ENCODE data around the gene JAKMIP1.
"Not testable (repeated sequence)": the region's sequence is repeated elsewhere in the genome, so short reads cannot be mapped to it uniquely, and the experiment has no call there.

The JAKMIP1 gene

DNA sequence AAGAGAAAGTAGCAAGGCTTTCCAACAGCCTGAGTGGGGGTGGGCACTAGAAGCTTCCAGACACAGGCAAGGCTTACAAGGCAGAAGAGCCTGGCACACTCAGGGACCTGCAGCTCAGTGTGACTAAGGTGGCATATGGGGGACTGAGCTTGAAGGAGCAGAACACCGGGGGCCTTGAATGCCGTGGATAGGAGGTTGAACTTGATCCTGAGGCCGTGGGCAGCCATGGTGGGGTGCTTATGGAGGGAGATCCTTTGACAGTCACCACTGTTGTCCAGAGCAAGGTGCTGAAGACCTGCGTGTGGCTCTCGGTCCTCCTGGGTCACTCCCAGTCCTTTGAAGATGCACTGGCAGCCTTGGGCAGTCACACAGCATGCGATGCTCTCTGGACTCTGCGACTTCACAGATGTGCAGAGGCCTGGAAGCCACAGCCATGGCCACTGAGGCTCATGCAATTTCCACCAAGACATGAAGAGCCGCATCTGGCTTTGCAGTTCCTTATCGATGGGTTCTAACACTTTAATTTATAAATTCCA, 200.5 kb downstream of the JAKMIP1 start:
- in situ Hi-C loops (cut with HindIII; ENCODE audit: low sequenced_read_pairs): no loop called here
- TF ChIP-seq CTCF (IDR thresholded peaks at IDR 0.05; ENCODE audit: low read depth, low read length): no peak
- no peak for DNase-seq (ENCODE audit: low read depth, low spot score)
- H3K4me3 ChIP-seq (ENCODE audit: low read depth, low read length): no peak overlapping the region

DNA sequence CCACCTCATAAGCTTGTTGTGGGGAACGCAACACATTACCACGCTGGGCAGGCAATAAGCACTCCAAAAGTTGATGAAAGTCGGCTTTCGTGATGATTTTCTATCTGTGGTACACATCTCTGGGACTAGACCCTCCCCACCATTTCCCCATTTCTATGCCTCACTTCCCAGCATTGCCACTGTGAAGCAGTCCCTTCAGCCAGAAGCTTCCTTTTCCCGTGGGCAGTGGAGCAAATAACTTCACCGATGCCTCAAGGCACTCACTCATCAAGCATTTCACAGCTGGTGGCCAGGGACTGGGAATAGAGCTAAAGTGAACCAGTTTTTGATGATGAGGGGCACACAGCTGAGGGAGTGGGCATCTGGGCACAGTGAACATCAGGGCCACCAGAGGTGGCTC, 201.0 kb downstream of the JAKMIP1 start:
- H3K4me3 ChIP-seq (ENCODE audit: low read depth, low read length): no peak overlapping the region
- no peak for TF ChIP-seq CTCF (IDR thresholded peaks at IDR 0.05; ENCODE audit: low read depth, low read length)
- in situ Hi-C loops (cut with HindIII; ENCODE audit: low sequenced_read_pairs): no loop called here
- DNase-seq (ENCODE audit: low read depth, low spot score): no peak

- DNase-seq (ENCODE audit: low read depth, low spot score): peak; percentile 43
- no peak overlapping the region for H3K4me3 ChIP-seq (ENCODE audit: low read depth, low read length)
- peak; percentile 90 for TF ChIP-seq CTCF (IDR thresholded peaks at IDR 0.05; ENCODE audit: low read depth, low read length)
- in situ Hi-C loops (cut with HindIII; ENCODE audit: low sequenced_read_pairs): no loop called here
These were observed 201.9 kb downstream of the JAKMIP1 start for GRCh38 chr4:5998333-5998936.

GRCh38 chr4:5996641-5997040, 203.7 kb downstream of the JAKMIP1 start:
- no peak for DNase-seq (ENCODE audit: low read depth, low spot score)
- in situ Hi-C loops (cut with HindIII; ENCODE audit: low sequenced_read_pairs): no loop called here
- TF ChIP-seq CTCF (IDR thresholded peaks at IDR 0.05; ENCODE audit: low read depth, low read length): no peak
- no peak overlapping the region for H3K4me3 ChIP-seq (ENCODE audit: low read depth, low read length)

GRCh38 chr4:5995901-5996623, 204.3 kb downstream of the JAKMIP1 start:
- H3K4me3 ChIP-seq (ENCODE audit: low read depth, low read length): no peak overlapping the region
- in situ Hi-C loops (cut with HindIII; ENCODE audit: low sequenced_read_pairs): no loop called here
- no peak for DNase-seq (ENCODE audit: low read depth, low spot score)
- TF ChIP-seq CTCF (IDR thresholded peaks at IDR 0.05; ENCODE audit: low read depth, low read length): no peak

DNA sequence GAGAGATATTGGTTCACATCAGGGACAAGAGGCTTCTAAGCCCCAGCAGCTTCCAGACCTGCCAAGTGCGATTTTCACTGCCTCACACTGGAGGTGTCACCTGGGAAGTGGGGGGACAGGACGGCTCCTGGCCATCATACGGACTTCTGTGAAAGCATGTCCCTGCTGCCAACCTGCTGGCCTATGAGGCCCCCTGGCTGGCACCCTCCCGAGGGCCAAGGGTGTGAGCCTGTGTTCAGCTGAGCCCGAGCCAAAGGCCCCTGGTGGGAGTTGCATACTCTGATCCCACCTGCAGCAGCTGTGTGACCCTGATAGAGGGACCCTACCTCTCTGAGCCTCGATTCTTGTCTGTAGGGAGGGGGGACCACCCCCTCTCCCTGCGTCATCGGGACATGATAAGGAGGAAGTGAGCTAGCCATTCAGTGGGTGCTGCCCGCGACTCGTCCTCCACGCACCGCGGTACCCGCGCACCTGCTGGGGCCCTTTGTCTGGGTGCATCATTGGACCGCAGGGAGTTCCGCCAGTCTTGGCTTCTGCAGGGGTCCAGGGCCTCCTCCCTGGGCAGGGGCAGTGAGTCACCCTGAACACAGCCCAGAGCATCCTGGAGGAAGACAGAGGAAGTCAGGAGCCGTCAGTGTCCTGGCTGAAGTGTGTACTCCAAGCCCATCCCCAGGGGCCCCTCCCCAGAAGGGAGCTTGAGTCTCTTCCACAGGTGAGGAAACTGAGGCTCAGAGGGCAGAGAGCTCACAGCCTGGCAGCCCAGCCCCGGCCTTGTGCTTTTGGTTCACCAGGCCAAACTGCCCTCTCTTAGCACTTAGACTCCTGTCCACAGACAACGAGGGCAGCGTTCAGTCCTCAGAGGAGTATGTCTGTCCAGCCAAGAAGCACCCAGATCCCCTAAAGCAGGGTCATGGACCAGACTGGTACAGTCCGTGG, 206.2 kb downstream of the JAKMIP1 start:
- no peak for TF ChIP-seq CTCF (IDR thresholded peaks at IDR 0.05; ENCODE audit: low read depth, low read length)
- no peak for DNase-seq (ENCODE audit: low read depth, low spot score)
- H3K4me3 ChIP-seq (ENCODE audit: low read depth, low read length): no peak overlapping the region
- in situ Hi-C loops (cut with HindIII; ENCODE audit: low sequenced_read_pairs): no loop called here

DNA sequence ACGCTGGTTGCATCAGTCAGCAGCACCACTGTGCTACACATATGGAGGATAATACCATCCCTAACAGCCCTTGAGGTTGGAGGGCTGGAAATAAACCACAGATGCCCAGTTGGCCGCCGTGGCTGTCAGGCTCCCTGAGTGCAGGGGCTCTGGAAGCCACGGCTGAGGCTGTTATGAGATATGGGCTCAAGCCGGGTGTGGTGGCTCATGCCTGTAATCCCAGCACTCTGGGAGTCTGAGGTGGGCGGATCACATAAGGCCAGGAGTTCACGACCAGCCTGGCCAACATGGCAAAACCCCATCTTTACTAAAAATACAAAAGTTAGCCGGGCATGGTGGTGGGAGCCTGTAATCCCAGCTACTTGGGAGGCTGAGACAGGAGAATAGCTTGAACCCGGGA, 207.0 kb downstream of the JAKMIP1 start:
- DNase-seq (ENCODE audit: low read depth, low spot score); H3K4me3 ChIP-seq (ENCODE audit: low read depth, low read length); in situ Hi-C loops (cut with HindIII; ENCODE audit: low sequenced_read_pairs): not testable (repeated sequence)
